ENCODE measurements around the gene TYW1.

- TF ChIP-seq POLR2A (IDR thresholded peaks at IDR 0.05; ENCODE audit: low read length) (no peak), GATA1 (IDR thresholded peaks at IDR 0.05; ENCODE audit: low read depth, low read length) (no peak)
Measured at GRCh38 chr7:67021260-67021659, 24.6 kb downstream of the TYW1 start.

All from erythroblast (primary cell).